ENCODE results near the gene SYT2. TPM values are rescaled to one million over a fixed set of nuclear protein-coding genes. Genes with fewer than 3 reads are reported as not detected.
"Not testable (repeated sequence)": the region's sequence is repeated elsewhere in the genome, so short reads cannot be mapped to it uniquely, and the experiment has no call there.

Gene SYT2
- total and polyA plus RNA-seq, 4 donors = 0.03 to 0.09 (median 0.05) TPM; not detected in 1

GRCh38 chr1:202742496-202742895 is 32.2 kb upstream of the SYT2 start:
- H3K36me3 ChIP-seq (ENCODE audit: control insufficient read depth in 1 of 2, insufficient read depth in 2 of 2, low read length in 1 of 2) = peaks cover 4 to 11% of the 10 kb centered on the region in 2 donors
- no peak overlapping the region for H3K27ac ChIP-seq (ENCODE audit: low read depth in 1 of 2, low read length in 2 of 2)
- intact Hi-C loops (cut with DNase I) = no loop called here
- no peaks in the 10 kb centered on the region for H3K4me1 ChIP-seq (ENCODE audit: control insufficient read depth in 1 of 2, insufficient read depth in 2 of 2, low read length in 2 of 2)
- 96 to 97% methylated on average over 6 of the region's 6 CpGs for WGBS, 2 donors
- H3K9me3 ChIP-seq (ENCODE audit: control insufficient read depth, low read length) = no peaks in the 10 kb centered on the region
- no peak overlapping the region for H3K4me3 ChIP-seq (ENCODE audit: low read length in 2 of 2)
- ATAC-seq (ENCODE audit: low FRiP score) = no peak
- no peak for DNase-seq
- H3K27me3 ChIP-seq (ENCODE audit: control insufficient read depth in 1 of 2, insufficient read depth in 2 of 2, low read length in 1 of 2) = no peaks in the 10 kb centered on the region

GRCh38 chr1:202733251-202733650 is 23.0 kb upstream of the SYT2 start:
- H3K27ac ChIP-seq (ENCODE audit: low read depth in 1 of 2, low read length in 2 of 2) = no peak overlapping the region
- no peak overlapping the region for H3K4me3 ChIP-seq (ENCODE audit: low read length in 2 of 2)
- 92 to 94% methylated on average over 10 of the region's 10 CpGs for WGBS, 2 donors
- ATAC-seq (ENCODE audit: low FRiP score) (no peak), DNase-seq (no peak)
- H3K36me3 ChIP-seq (ENCODE audit: control insufficient read depth in 1 of 2, insufficient read depth in 2 of 2, low read length in 1 of 2) = peaks cover 10 to 17% of the 10 kb centered on the region in 2 donors
- H3K4me1 ChIP-seq (ENCODE audit: control insufficient read depth in 1 of 2, insufficient read depth in 2 of 2, low read length in 2 of 2) = no peaks in the 10 kb centered on the region
- H3K9me3 ChIP-seq (ENCODE audit: control insufficient read depth, low read length) = no peaks in the 10 kb centered on the region
- intact Hi-C loops (cut with DNase I) = no loop called here
- H3K27me3 ChIP-seq (ENCODE audit: control insufficient read depth in 1 of 2, insufficient read depth in 2 of 2, low read length in 1 of 2) = no peaks in the 10 kb centered on the region

- H3K27me3 ChIP-seq (ENCODE audit: control insufficient read depth in 1 of 2, insufficient read depth in 2 of 2, low read length in 1 of 2) = no peaks in the 10 kb centered on the region
- 80 to 82% methylated on average over 4 of the region's 4 CpGs for WGBS, 2 donors
These were observed 18.7 kb upstream of the SYT2 start for GRCh38 chr1:202728951-202729350.

GRCh38 chr1:202725526-202725925 is 15.3 kb upstream of the SYT2 start:
- intact Hi-C loops (cut with DNase I) = no loop called here
- H3K36me3 ChIP-seq (ENCODE audit: control insufficient read depth in 1 of 2, insufficient read depth in 2 of 2, low read length in 1 of 2) = peaks cover 8 to 14% of the 10 kb centered on the region in 2 donors

More at GRCh38 chr1:202728951-202729350, 18.7 kb upstream of the SYT2 start:
- Histone ChIP-seq H3K27ac (ENCODE audit: low read depth in 1 of 2, low read length in 2 of 2) (no peak overlapping the region), H3K4me3 (ENCODE audit: low read length in 2 of 2) (no peak overlapping the region), H3K9me3 (ENCODE audit: control insufficient read depth, low read length) (no peaks in the 10 kb centered on the region), H3K4me1 (ENCODE audit: control insufficient read depth in 1 of 2, insufficient read depth in 2 of 2, low read length in 2 of 2) (no peaks in the 10 kb centered on the region), H3K36me3 (ENCODE audit: control insufficient read depth in 1 of 2, insufficient read depth in 2 of 2, low read length in 1 of 2) (peaks cover 13 to 20% of the 10 kb centered on the region in 2 donors)
- intact Hi-C loops (cut with DNase I) = no loop called here
- no peak for DNase-seq
- no peak for ATAC-seq (ENCODE audit: low FRiP score)

GRCh38 chr1:202723708-202724107 is 13.5 kb upstream of the SYT2 start:
- ATAC-seq (ENCODE audit: low FRiP score) (no peak), DNase-seq (no peak)
- H3K36me3 ChIP-seq (ENCODE audit: control insufficient read depth in 1 of 2, insufficient read depth in 2 of 2, low read length in 1 of 2) = peaks cover 3 to 7% of the 10 kb centered on the region in 2 donors
- H3K27ac ChIP-seq (ENCODE audit: low read depth in 1 of 2, low read length in 2 of 2) = no peak overlapping the region
- no peaks in the 10 kb centered on the region for H3K9me3 ChIP-seq (ENCODE audit: control insufficient read depth, low read length)
- no peaks in the 10 kb centered on the region for H3K4me1 ChIP-seq (ENCODE audit: control insufficient read depth in 1 of 2, insufficient read depth in 2 of 2, low read length in 2 of 2)
- no peak overlapping the region for H3K4me3 ChIP-seq (ENCODE audit: low read length in 2 of 2)
- no peaks in the 10 kb centered on the region for H3K27me3 ChIP-seq (ENCODE audit: control insufficient read depth in 1 of 2, insufficient read depth in 2 of 2, low read length in 1 of 2)
- 88 to 90% methylated on average over 7 of the region's 7 CpGs for WGBS, 2 donors
- intact Hi-C loops (cut with DNase I) = no loop called here

More at GRCh38 chr1:202725526-202725925, 15.3 kb upstream of the SYT2 start:
- DNase-seq (no peak), ATAC-seq (ENCODE audit: low FRiP score) (no peak)
- Histone ChIP-seq H3K27me3 (ENCODE audit: control insufficient read depth in 1 of 2, insufficient read depth in 2 of 2, low read length in 1 of 2) (no peaks in the 10 kb centered on the region), H3K4me3 (ENCODE audit: low read length in 2 of 2) (no peak overlapping the region), H3K9me3 (ENCODE audit: control insufficient read depth, low read length) (no peaks in the 10 kb centered on the region), H3K4me1 (ENCODE audit: control insufficient read depth in 1 of 2, insufficient read depth in 2 of 2, low read length in 2 of 2) (no peaks in the 10 kb centered on the region), H3K27ac (ENCODE audit: low read depth in 1 of 2, low read length in 2 of 2) (no peak overlapping the region)
- WGBS, 2 donors = 80 to 91% methylated on average over 3 of the region's 3 CpGs

GRCh38 chr1:202723046-202723445 is 12.8 kb upstream of the SYT2 start:
- intact Hi-C loops (cut with DNase I); H3K27me3 ChIP-seq (ENCODE audit: control insufficient read depth in 1 of 2, insufficient read depth in 2 of 2, low read length in 1 of 2); H3K4me3 ChIP-seq (ENCODE audit: low read length in 2 of 2); ATAC-seq (ENCODE audit: low FRiP score); DNase-seq; H3K4me1 ChIP-seq (ENCODE audit: control insufficient read depth in 1 of 2, insufficient read depth in 2 of 2, low read length in 2 of 2); H3K36me3 ChIP-seq (ENCODE audit: control insufficient read depth in 1 of 2, insufficient read depth in 2 of 2, low read length in 1 of 2); H3K9me3 ChIP-seq (ENCODE audit: control insufficient read depth, low read length); H3K27ac ChIP-seq (ENCODE audit: low read depth in 1 of 2, low read length in 2 of 2): not testable (repeated sequence)
- WGBS, 2 donors = 81 to 83% methylated on average over 6 of the region's 6 CpGs

- no peaks in the 10 kb centered on the region for H3K36me3 ChIP-seq (ENCODE audit: control insufficient read depth in 1 of 2, insufficient read depth in 2 of 2, low read length in 1 of 2)
- no peaks in the 10 kb centered on the region for H3K4me1 ChIP-seq (ENCODE audit: control insufficient read depth in 1 of 2, insufficient read depth in 2 of 2, low read length in 2 of 2)
- 88 to 90% methylated on average over 2 of the region's 2 CpGs for WGBS, 2 donors
- ATAC-seq (ENCODE audit: low FRiP score) (no peak), DNase-seq (no peak)
- no peaks in the 10 kb centered on the region for H3K9me3 ChIP-seq (ENCODE audit: control insufficient read depth, low read length)
- H3K27me3 ChIP-seq (ENCODE audit: control insufficient read depth in 1 of 2, insufficient read depth in 2 of 2, low read length in 1 of 2) = no peaks in the 10 kb centered on the region
- H3K4me3 ChIP-seq (ENCODE audit: low read length in 2 of 2) = no peak overlapping the region
- H3K27ac ChIP-seq (ENCODE audit: low read depth in 1 of 2, low read length in 2 of 2) = no peak overlapping the region
- intact Hi-C loops (cut with DNase I) = loop anchor here (5.0 kb wide), 5 partner anchors 89 to 529 kb away; partner anchors contain the start of gene UBE2T (in 1 of the 2)
These were observed 6.4 kb upstream of the SYT2 start for GRCh38 chr1:202716654-202717053.

- H3K4me1 ChIP-seq (ENCODE audit: control insufficient read depth in 1 of 2, insufficient read depth in 2 of 2, low read length in 2 of 2); H3K36me3 ChIP-seq (ENCODE audit: control insufficient read depth in 1 of 2, insufficient read depth in 2 of 2, low read length in 1 of 2); intact Hi-C loops (cut with DNase I); DNase-seq; H3K4me3 ChIP-seq (ENCODE audit: low read length in 2 of 2); H3K27me3 ChIP-seq (ENCODE audit: control insufficient read depth in 1 of 2, insufficient read depth in 2 of 2, low read length in 1 of 2); H3K27ac ChIP-seq (ENCODE audit: low read depth in 1 of 2, low read length in 2 of 2); ATAC-seq (ENCODE audit: low FRiP score); H3K9me3 ChIP-seq (ENCODE audit: control insufficient read depth, low read length): not testable (repeated sequence)
- WGBS, 2 donors = 99 to 100% methylated on average over 1 of the region's 1 CpG
These were observed 3.9 kb upstream of the SYT2 start for GRCh38 chr1:202714202-202714601.

GRCh38 chr1:202713110-202713509 is 2.9 kb upstream of the SYT2 start:
- Histone ChIP-seq H3K36me3 (ENCODE audit: control insufficient read depth in 1 of 2, insufficient read depth in 2 of 2, low read length in 1 of 2) (no peaks in the 10 kb centered on the region), H3K9me3 (ENCODE audit: control insufficient read depth, low read length) (no peaks in the 10 kb centered on the region), H3K4me1 (ENCODE audit: control insufficient read depth in 1 of 2, insufficient read depth in 2 of 2, low read length in 2 of 2) (no peaks in the 10 kb centered on the region), H3K27ac (ENCODE audit: low read depth in 1 of 2, low read length in 2 of 2) (no peak overlapping the region), H3K27me3 (ENCODE audit: control insufficient read depth in 1 of 2, insufficient read depth in 2 of 2, low read length in 1 of 2) (no peaks in the 10 kb centered on the region), H3K4me3 (ENCODE audit: low read length in 2 of 2) (no peak overlapping the region)
- no peak for ATAC-seq (ENCODE audit: low FRiP score)
- WGBS, 2 donors = 57 to 66% methylated on average over 4 of the region's 4 CpGs
- DNase-seq = no peak
- intact Hi-C loops (cut with DNase I) = no loop called here
